GM12878 (cell line): Measurements from ENCODE around the gene ZNF682. TPM values are rescaled to one million over a fixed set of nuclear protein-coding genes. Genes with fewer than 3 reads are reported as not detected.

Source experiments
- ATAC-seq: fragments of 200-7000 bp; cut with Tn5 transposase; 3 replicates; pipeline ENCODE4 v1.9.1; 2020; ENCODE audit warnings: mild to moderate bottlenecking, moderate library complexity
- BruUV-seq: library from RNA; stranded (reverse); fragments of 400-500 nt; replicated peaks from 2 replicates; lab custom pipeline; 2021; lab: Mats Ljungman, UMichigan
- CTCF ChIA-PET: fragments of 300-600 bp; sonication (Branson Sonifier 250); formaldehyde crosslinking; extraction: SDS; loops from one replicate; lab custom pipeline; 2021; ENCODE audit warnings: inconsistent platforms; lab: Yijun Ruan, JAX
- POLR2A ChIA-PET: fragments of 350-600 bp; formaldehyde crosslinking; extraction: SDS; loops from one replicate; lab custom pipeline; 2021; ENCODE audit warnings: inconsistent platforms; lab: Charles Lee
- RAD21 ChIA-PET: fragments of 300-600 bp; sonication (Branson Sonifier 250); formaldehyde crosslinking; loops from one replicate; lab custom pipeline; 2023; ENCODE audit warnings: antibody characterized with exemption; ENCODE audit not compliant: unreplicated experiment; lab: Charles Lee
- SMC1A ChIA-PET: fragments of 300-600 bp; sonication (Branson Sonifier 250); formaldehyde crosslinking; loops from one replicate; lab custom pipeline; 2023; ENCODE audit not compliant: unreplicated experiment, uncharacterized antibody; lab: Charles Lee
- DNase-seq: peaks from one replicate; pipeline ENCODE4 v3.0.0-alpha.2; 2011; ENCODE audit warnings: low read depth, low spot score
- FAIRE-seq: peaks from 3 replicates; lab custom pipeline; 2011; peaks lifted over from hg19 to GRCh38; lab: Jason Lieb, UNC
- H2AFZ ChIP-seq: 2 replicates; pipeline ENCODE4 v1.6.0; 2011; ENCODE audit warnings: low read depth, low read length, control low read depth; ENCODE audit not compliant: control insufficient read depth
- H3K27ac ChIP-seq: 2 replicates; pipeline ENCODE4 v1.5.1; 2011; ENCODE audit warnings: control low read depth; ENCODE audit not compliant: control insufficient read depth, insufficient read depth
- H3K27me3 ChIP-seq, 2 experiments: replicated peaks in 1 of 2; 2 replicates each; pipeline versions ENCODE4 v1.6.0 to v1.6.1; 2011; ENCODE audit warnings: low read length in 1 of 2; ENCODE audit not compliant: control insufficient read depth in 2 of 2, insufficient read depth in 2 of 2
- H3K36me3 ChIP-seq, 2 experiments: 2 replicates each; pipeline ENCODE4 v1.5.1; 2011; ENCODE audit warnings: low read length in 1 of 2; ENCODE audit not compliant: control insufficient read depth in 2 of 2, insufficient read depth in 2 of 2
- H3K4me1 ChIP-seq: 2 replicates; pipeline ENCODE4 v1.6.1; 2011; ENCODE audit warnings: mild to moderate bottlenecking, low read length, moderate library complexity, mixed read lengths; ENCODE audit not compliant: control insufficient read depth, insufficient read depth
- H3K4me2 ChIP-seq: 2 replicates; pipeline ENCODE4 v1.6.0; 2011; ENCODE audit warnings: control low read depth; ENCODE audit not compliant: control insufficient read depth, insufficient read depth
- H3K4me3 ChIP-seq: fragments of 200-600 bp; sonication (generic); 2 replicates; pipeline ENCODE4 v1.5.1; 2016
- H3K79me2 ChIP-seq: 2 replicates; pipeline ENCODE4 v1.6.0; 2011; ENCODE audit warnings: low read length; ENCODE audit not compliant: control insufficient read depth, insufficient read depth
- H3K9ac ChIP-seq: 2 replicates; pipeline ENCODE4 v1.8.0; 2011; ENCODE audit warnings: low read length, control low read depth, mixed read lengths; ENCODE audit not compliant: control insufficient read depth, insufficient read depth
- H3K9me3 ChIP-seq: replicated peaks from 3 replicates; pipeline ENCODE4 v1.5.1; 2011; ENCODE audit warnings: mild to moderate bottlenecking, low read length; ENCODE audit not compliant: control insufficient read depth, insufficient read depth
- H4K20me1 ChIP-seq: 2 replicates; pipeline ENCODE4 v1.6.0; 2011; ENCODE audit not compliant: control insufficient read depth, insufficient read depth
- CHD1 ChIP-seq: IDR thresholded peaks from 2 replicates; pipeline ENCODE4 v1.6.1; 2012; ENCODE audit warnings: low read depth, low read length, improper control_type of control experiment
- DPF2 ChIP-seq: fragments of 450-650 bp; IDR thresholded peaks from 2 replicates; pipeline ENCODE4 v1.6.1; 2017; ENCODE audit warnings: mild to moderate bottlenecking
- HCFC1 ChIP-seq: fragments of 150-350 bp; IDR thresholded peaks from 2 replicates; pipeline ENCODE4 v1.6.1; 2014; ENCODE audit warnings: low read length
- MEF2A ChIP-seq: IDR thresholded peaks from 2 replicates; pipeline ENCODE4 v1.6.1; 2011; ENCODE audit warnings: low read depth, mild to moderate bottlenecking, low read length, moderate library complexity; ENCODE audit not compliant: insufficient read depth
- NFYA ChIP-seq: IDR thresholded peaks from 2 replicates; pipeline ENCODE4 v1.6.1; 2011; ENCODE audit warnings: low read depth, mild to moderate bottlenecking, low read length, improper control_type of control experiment, borderline replicate concordance
- RUNX3 ChIP-seq: IDR thresholded peaks from 2 replicates; pipeline ENCODE4 v1.6.1; 2012; ENCODE audit warnings: low read length, inconsistent platforms
- SMC3 ChIP-seq: IDR thresholded peaks from 2 replicates; pipeline ENCODE4 v1.6.1; 2011; ENCODE audit warnings: low read length, improper control_type of control experiment, borderline replicate concordance
- SREBF2 ChIP-seq: IDR thresholded peaks from 2 replicates; pipeline ENCODE4 v1.6.1; 2012; ENCODE audit warnings: mild to moderate bottlenecking, low read length
- TCF3 ChIP-seq: IDR thresholded peaks from 2 replicates; pipeline ENCODE4 v1.6.1; 2012; ENCODE audit warnings: low read depth, mild to moderate bottlenecking, low read length, borderline replicate concordance; ENCODE audit not compliant: insufficient read depth
- ZNF24 ChIP-seq: fragments of 450-650 bp; IDR thresholded peaks from 2 replicates; pipeline ENCODE4 v1.6.1; 2017; ENCODE audit warnings: antibody characterized with exemption, mild to moderate bottlenecking
- WGBS: methylation state at CpG from one replicate; pipeline ENCODE4 v1.1.6; 2016; ENCODE audit warnings: low lambda C conversion rate; ENCODE audit not compliant: insufficient replicate concordance, insufficient coverage; ENCODE audit errors: missing lambda C conversion rate; 5-methylcytosine and 5-hydroxymethylcytosine counted together
- in situ Hi-C: fragments of 300-500 bp; cut with MboI; formaldehyde crosslinking; loops from 9 replicates; pipeline ENCODE4 v1.14.3; 2018; ENCODE audit warnings: mixed read lengths
- intact Hi-C: fragments of 100-400 bp; cut with micrococcal nuclease; formaldehyde crosslinking; loops from one replicate; pipeline ENCODE4 v1.14.2; 2022; ENCODE audit not compliant: unreplicated experiment
- polyA plus RNA-seq, 11 experiments: library from polyadenylated mRNA; depleted of rRNA in 4 of 11; unstranded in 6 of 11; stranded (reverse) in 5 of 11; fragments of >200 nt; fragmentation: Nextera tagmentation in 4 of 11; fragmentation: Illumina TruSeq in 1 of 11; extraction: Ambion mirVana in 4 of 11; extraction: Trizol in 1 of 11; gene quantifications; 1 replicate in 1 of 11; 2 replicates in 10 of 11; pipeline versions ENCODE4 v1.2.1 to v1.2.3, GENCODE V29; 2011 to 2016; ENCODE audit warnings: inconsistent platforms in 2 of 11, missing spikeins in 2 of 11, low read depth in 1 of 11
- total RNA-seq, 4 experiments: library from RNA; depleted of rRNA in 3 of 4; stranded (reverse); fragments of >200 nt in 3 of 4; fragmentation: Illumina TruSeq in 1 of 4; extraction: Trizol in 1 of 4; gene quantifications; 2 replicates each; pipeline versions ENCODE4 v1.2.1 to v1.2.3, GENCODE V29; 2013 to 2021
- TF ChIP-seq, protein P1 (sequence below): fragments of 450-650 bp; conservative IDR thresholded peaks from 2 replicates; pipeline ENCODE4 v1.6.1; 2017; ENCODE audit warnings: mild to moderate bottlenecking, moderate library complexity
- TF ChIP-seq, protein P2 (sequence below): fragments of 450-650 bp; IDR thresholded peaks from 2 replicates; pipeline ENCODE4 v1.6.1; 2018; ENCODE audit warnings: borderline replicate concordance, mild to moderate bottlenecking; ENCODE audit not compliant: partially characterized antibody
- TF ChIP-seq, protein P3 (sequence below): fragments of 450-650 bp; IDR thresholded peaks from 2 replicates; pipeline ENCODE4 v1.6.1; 2017; ENCODE audit warnings: low read depth, mild to moderate bottlenecking, moderate library complexity
- TF ChIP-seq, protein P4 (sequence below): fragments of 450-650 bp; IDR thresholded peaks from 2 replicates; pipeline ENCODE4 v1.6.1; 2018; ENCODE audit warnings: mild to moderate bottlenecking, low read depth, moderate library complexity; ENCODE audit not compliant: partially characterized antibody

Gene ZNF682
- total and polyA plus RNA-seq, 10 of the 15 experiments (the other 5 are each of a cell fraction or from before 2014, with no cell fraction given) = 0.06 to 1.6 (median 0.27) TPM; not detected in 3

DNA sequence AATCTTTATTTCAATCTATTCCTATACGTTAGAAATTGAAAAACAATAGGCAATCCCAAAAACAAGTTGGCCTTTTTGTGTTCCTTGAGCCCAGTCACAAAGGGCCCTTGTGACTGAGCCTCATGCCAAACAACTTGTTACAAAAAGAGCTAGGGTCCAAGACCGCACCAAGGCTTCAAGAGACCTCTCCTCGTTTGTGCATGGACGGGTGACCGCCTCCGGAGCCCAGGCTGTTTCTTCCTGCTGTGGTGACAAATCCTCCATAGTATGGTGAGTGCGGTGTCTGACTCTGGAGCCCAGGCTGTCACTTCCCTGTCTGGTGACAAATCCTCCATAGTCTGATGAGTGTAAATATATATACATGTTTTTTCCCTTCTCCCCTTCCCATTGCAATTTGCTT, 74.9 kb downstream of the ZNF682 start:
- no peaks in the 10 kb centered on the region for H3K36me3 ChIP-seq
- ChIA-PET RAD21 (no interaction called here), SMC1A (no interaction called here), POLR2A (no interaction called here), CTCF (no interaction called here)
- 51% methylated on average over 7 of the region's 7 CpGs for WGBS
- no peak overlapping the region for H2AFZ ChIP-seq
- BruUV-seq = no TSS peak
- TF ChIP-seq HCFC1 (no peak), SMC3 (no peak), CHD1 (no peak), MEF2A (no peak), DPF2 (no peak), NFYA (no peak), TCF3 (no peak), RUNX3 (no peak), ZNF24 (no peak), SREBF2 (no peak)
- TF ChIP-seq, protein P1, sequence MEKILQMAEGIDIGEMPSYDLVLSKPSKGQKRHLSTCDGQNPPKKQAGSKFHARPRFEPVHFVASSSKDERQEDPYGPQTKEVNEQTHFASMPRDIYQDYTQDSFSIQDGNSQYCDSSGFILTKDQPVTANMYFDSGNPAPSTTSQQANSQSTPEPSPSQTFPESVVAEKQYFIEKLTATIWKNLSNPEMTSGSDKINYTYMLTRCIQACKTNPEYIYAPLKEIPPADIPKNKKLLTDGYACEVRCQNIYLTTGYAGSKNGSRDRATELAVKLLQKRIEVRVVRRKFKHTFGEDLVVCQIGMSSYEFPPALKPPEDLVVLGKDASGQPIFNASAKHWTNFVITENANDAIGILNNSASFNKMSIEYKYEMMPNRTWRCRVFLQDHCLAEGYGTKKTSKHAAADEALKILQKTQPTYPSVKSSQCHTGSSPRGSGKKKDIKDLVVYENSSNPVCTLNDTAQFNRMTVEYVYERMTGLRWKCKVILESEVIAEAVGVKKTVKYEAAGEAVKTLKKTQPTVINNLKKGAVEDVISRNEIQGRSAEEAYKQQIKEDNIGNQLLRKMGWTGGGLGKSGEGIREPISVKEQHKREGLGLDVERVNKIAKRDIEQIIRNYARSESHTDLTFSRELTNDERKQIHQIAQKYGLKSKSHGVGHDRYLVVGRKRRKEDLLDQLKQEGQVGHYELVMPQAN = no peak
- TF ChIP-seq, protein P2, sequence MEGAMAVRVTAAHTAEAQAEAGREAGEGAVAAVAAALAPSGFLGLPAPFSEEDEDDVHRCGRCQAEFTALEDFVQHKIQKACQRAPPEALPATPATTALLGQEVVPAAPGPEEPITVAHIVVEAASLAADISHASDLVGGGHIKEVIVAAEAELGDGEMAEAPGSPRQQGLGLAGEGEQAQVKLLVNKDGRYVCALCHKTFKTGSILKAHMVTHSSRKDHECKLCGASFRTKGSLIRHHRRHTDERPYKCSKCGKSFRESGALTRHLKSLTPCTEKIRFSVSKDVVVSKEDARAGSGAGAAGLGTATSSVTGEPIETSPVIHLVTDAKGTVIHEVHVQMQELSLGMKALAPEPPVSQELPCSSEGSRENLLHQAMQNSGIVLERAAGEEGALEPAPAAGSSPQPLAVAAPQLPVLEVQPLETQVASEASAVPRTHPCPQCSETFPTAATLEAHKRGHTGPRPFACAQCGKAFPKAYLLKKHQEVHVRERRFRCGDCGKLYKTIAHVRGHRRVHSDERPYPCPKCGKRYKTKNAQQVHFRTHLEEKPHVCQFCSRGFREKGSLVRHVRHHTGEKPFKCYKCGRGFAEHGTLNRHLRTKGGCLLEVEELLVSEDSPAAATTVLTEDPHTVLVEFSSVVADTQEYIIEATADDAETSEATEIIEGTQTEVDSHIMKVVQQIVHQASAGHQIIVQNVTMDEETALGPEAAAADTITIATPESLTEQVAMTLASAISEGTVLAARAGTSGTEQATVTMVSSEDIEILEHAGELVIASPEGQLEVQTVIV = no peak
- TF ChIP-seq, protein P3, sequence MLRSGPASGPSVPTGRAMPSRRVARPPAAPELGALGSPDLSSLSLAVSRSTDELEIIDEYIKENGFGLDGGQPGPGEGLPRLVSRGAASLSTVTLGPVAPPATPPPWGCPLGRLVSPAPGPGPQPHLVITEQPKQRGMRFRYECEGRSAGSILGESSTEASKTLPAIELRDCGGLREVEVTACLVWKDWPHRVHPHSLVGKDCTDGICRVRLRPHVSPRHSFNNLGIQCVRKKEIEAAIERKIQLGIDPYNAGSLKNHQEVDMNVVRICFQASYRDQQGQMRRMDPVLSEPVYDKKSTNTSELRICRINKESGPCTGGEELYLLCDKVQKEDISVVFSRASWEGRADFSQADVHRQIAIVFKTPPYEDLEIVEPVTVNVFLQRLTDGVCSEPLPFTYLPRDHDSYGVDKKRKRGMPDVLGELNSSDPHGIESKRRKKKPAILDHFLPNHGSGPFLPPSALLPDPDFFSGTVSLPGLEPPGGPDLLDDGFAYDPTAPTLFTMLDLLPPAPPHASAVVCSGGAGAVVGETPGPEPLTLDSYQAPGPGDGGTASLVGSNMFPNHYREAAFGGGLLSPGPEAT = no peak
- TF ChIP-seq, protein P4, sequence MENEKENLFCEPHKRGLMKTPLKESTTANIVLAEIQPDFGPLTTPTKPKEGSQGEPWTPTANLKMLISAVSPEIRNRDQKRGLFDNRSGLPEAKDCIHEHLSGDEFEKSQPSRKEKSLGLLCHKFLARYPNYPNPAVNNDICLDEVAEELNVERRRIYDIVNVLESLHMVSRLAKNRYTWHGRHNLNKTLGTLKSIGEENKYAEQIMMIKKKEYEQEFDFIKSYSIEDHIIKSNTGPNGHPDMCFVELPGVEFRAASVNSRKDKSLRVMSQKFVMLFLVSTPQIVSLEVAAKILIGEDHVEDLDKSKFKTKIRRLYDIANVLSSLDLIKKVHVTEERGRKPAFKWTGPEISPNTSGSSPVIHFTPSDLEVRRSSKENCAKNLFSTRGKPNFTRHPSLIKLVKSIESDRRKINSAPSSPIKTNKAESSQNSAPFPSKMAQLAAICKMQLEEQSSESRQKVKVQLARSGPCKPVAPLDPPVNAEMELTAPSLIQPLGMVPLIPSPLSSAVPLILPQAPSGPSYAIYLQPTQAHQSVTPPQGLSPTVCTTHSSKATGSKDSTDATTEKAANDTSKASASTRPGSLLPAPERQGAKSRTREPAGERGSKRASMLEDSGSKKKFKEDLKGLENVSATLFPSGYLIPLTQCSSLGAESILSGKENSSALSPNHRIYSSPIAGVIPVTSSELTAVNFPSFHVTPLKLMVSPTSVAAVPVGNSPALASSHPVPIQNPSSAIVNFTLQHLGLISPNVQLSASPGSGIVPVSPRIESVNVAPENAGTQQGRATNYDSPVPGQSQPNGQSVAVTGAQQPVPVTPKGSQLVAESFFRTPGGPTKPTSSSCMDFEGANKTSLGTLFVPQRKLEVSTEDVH = no peak
- no peaks in the 10 kb centered on the region for H4K20me1 ChIP-seq
- intact Hi-C loops (no loop called here), in situ Hi-C loops (no loop called here)
- no peak overlapping the region for H3K4me2 ChIP-seq
- H3K9ac ChIP-seq = no peak overlapping the region
- H3K79me2 ChIP-seq = no peaks in the 10 kb centered on the region
- DNase-seq (no peak), FAIRE-seq (no peak), ATAC-seq (no peak)
- no peaks in the 10 kb centered on the region for H3K4me1 ChIP-seq
- no peaks in the 10 kb centered on the region for H3K27me3 ChIP-seq
- no peak overlapping the region for H3K4me3 ChIP-seq
- H3K9me3 ChIP-seq = no peaks in the 10 kb centered on the region; the same call in 2 of the 3 replicates
- H3K27ac ChIP-seq = no peak overlapping the region
